HG03175 (cell line): ENCODE data around the gene TBCD.
"Not testable (repeated sequence)": the region's sequence is repeated elsewhere in the genome, so short reads cannot be mapped to it uniquely, and the experiment has no call there.

ENCODE experiments used
- ATAC-seq: cut with Tn5 transposase; IDR thresholded peaks from one replicate; pipeline ENCODE4 v1.9.1; 2021; ENCODE audit warnings: mild to moderate bottlenecking, moderate library complexity; ENCODE audit not compliant: unreplicated experiment

The TBCD gene

DNA sequence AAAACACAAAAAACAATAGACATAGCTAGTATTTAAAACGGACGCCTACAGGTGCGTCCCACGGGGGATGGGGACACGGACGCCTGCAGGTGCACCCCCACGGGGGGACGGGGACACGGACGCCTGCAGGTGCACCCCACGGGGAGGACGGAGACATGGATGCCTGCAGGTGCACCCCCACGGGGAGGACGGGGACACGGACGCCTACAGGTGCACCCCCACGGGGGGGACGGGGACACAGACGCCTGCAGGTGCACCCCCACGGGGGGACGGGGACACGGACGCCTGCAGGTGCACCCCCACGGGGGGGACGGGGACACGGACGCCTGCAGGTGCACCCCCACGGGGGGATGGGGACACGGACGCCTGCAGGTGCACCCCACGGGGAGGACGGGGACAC lies 212.6 kb downstream of the TBCD start:
- not testable (repeated sequence) for ATAC-seq

- ATAC-seq: no peak
Measured at GRCh38 chr17:82964851-82965341, 213.0 kb downstream of the TBCD start.

- no peak for ATAC-seq
Measured at GRCh38 chr17:82965371-82965770, 213.5 kb downstream of the TBCD start.

DNA sequence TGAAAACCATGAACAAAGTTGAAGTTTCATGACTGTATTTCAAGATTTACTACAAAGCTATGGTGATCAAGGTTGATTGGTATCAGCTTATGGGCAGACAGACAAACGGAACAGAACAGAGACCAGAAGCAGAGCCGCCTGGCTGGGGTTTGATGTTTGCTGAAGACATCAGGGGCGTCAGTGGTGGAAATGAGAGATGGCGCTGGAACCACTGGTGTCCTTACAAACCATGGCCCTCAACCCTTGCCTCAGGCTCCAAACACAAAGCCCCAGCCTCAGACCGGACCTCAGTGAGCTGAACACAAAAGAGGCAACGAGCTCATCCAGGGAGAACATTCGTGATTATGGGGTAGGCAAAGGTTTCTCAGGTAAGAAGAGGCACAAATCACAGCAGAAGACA lies 214.6 kb downstream of the TBCD start:
- no peak for ATAC-seq

- ATAC-seq: no peak
Measured at GRCh38 chr17:82967268-82968032, 215.6 kb downstream of the TBCD start.

DNA sequence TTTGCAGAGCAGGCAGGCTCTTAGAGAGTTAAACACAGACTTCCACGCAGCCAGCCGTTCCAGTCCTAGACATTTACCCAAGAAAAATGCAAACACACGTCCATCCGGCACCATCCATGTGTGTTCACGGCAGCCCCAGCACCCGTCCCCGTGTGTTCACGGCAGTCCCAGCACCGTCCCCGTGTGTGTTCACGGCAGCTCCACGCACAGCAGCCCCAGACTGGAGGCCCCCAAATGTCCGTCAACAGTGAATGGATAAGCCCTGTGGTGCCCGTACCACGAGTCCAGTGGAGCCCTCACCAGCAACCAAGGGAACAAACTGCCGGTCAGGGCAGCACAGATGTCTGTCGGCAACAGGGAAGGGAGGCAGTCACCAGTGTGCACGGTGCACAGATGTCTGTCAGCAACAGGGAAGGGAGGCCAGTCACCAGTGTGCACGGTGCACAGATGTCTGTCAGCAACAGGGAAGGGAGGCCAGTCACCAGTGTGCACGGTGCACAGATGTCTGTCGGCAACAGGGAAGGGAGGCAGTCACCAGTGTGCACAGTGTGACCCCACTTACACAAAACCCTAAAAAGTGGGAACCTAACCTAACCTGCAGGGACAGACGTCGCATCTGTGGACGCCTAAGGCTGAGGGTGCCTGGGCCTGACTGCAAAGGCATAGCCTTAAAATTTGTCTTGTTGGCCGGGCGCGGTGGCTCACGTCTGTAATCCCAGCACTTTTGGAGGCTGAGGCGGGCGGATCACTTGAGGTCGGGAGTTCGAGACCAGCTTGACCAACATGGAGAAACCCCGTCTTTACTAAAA lies 216.4 kb downstream of the TBCD start:
- not testable (repeated sequence) for ATAC-seq

DNA sequence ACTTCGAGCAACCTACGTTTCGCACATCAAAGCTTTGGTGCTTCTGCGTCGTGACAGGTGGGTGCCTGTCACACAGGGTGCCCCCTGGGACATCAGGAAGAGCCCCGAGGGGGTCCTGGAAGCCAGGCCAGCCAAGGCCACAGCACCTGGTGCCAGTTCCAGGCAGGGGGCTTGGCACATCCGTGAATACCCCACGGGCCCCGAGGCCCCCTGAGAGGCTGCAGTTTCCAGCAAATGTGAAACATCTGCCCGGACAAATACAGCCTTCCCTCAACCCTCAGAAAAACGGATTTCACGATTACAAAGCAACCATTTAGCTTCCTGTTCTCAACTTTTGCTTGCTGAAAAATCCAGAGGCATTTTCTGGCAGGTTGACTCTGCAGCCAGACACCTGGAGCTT lies 218.2 kb downstream of the TBCD start:
- no peak for ATAC-seq

DNA sequence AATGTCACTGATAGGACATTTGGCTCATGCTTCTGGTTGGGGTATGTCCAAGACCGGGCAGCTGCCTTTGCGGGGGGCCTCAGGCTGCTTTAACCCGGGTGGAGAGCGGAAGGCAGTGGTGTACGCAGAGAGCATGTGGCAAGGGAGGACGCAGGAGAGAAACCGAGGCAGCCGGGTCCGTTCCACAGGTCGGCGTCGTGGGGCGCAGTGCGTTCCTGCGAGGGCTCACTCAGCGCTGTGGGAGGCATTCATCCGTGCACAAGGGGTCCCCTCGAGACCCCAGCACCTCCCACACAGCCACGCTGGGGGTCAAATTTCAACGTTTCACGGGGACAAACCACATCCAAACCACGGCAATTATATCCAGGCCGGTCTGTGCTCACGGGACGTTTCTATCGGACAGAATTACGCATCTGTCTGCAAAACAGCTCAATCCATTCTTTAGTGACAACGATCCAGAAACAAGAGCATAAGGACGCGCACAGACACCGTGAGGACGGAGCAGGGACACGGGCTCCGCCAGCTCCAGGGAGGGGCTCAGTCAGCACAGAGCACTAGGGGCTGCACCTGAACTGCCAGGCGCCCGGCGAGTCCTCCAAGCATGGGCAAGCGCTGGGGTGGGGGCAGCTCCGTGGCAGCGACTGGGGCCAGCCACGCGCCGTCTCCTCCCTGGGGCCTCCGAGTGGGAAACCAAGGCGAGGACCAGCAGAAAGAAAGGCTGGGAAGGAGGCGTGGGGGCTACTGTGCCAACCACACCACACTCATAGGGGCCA lies 219.1 kb downstream of the TBCD start:
- no peak for ATAC-seq

GRCh38 chr17:82972836-82973372 lies 221.0 kb downstream of the TBCD start:
- no peak for ATAC-seq

GRCh38 chr17:82973456-82974135 lies 221.7 kb downstream of the TBCD start:
- ATAC-seq: no peak

GRCh38 chr17:82974136-82974952 lies 222.5 kb downstream of the TBCD start:
- ATAC-seq: no peak

DNA sequence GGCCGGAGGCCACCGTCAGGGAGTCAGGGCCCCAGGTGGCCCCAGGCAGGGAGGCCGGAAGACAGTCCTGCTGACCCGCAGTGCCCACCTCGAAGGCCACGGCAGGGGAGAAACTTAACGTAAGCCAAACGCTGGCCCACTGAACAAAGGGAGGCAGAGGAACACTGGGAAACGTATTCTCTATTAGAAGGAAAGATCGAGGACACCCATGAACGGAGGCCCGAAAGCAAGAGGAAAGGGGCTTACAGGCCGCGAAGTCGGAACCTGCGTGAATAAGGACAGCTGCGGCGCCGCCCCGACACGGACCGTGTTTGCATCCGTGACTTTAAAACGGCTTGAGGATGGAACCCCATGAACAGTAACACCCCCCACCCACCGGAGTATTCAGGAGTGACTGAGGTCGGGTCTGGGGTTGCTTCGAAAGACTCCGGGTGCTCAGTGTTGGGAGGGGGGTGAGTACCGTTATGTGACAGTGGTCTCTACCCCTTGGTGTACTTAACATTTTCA lies 225.2 kb downstream of the TBCD start:
- no peak for ATAC-seq

DNA sequence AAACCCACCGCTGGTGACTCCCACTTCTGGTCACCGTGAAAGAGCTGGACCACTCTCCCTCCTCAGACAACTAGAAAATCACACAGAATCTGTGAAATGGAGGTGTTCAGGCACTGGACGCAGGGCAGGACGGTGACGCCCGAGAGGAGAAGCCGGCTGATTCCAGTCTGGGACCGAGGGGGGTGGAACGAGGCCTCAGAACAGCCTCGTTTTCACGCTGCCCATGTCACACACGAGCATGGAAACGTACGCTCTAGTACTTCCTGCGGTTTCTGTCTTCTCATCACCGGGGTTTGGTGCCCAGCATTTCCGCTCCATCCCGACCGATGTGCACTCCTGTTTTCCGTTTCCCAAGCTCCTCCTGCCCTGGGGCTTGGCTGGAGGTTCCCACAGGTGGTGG lies 225.7 kb downstream of the TBCD start:
- ATAC-seq: no peak

GRCh38 chr17:82978765-82979349 lies 227.0 kb downstream of the TBCD start:
- no peak for ATAC-seq

DNA sequence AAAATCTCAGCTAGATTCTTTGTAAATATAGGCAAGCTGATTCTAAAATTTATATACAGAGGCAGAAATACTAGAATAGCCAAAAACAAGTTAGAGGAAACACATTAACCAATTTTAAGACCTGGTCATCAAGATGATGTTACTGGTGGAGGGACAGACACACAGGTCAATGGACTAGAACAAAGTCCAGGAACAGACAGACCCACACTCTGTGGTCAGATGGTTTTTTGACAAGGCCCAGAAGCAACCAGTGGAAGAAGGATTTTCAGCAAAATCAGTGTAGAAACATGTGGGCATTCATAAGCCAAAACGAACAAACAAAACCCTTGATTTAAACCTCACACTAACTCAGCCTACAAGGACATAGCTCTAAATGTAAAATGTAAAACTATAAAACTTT lies 227.9 kb downstream of the TBCD start:
- ATAC-seq: no peak

- no peak for ATAC-seq
Measured at GRCh38 chr17:82980632-82981031, 228.8 kb downstream of the TBCD start.

DNA sequence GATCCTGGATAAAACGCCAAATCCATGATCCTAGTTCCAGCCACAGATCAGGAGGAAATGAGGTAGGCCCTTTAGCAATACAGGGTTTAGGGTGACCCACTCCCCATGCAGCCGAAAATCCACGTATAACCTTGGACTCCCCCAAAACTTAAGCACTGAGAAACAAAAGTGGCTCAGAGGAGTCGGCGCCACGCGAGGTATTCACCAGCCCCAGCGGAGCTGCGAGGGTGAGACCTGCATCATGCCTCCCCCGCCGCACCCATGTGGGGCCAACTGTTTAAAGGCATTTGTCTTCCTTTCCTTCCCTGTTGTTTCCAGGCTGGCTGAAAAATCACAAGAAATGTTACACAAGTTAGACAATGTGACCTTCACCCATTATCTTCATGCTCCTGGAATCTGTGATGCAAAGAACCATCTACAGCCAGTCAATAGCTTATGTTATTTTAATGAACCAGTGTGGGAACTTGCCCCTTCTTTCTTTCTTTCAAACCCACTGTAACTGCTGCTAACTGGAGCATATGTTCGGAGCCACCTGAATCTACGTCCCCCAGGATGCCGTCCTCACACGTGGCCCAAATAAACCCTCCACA lies 229.4 kb downstream of the TBCD start:
- no peak for ATAC-seq

- ATAC-seq: no peak
Measured at GRCh38 chr17:82983510-82984248, 231.8 kb downstream of the TBCD start.
